ENCODE measurements around the gene SRGAP3.

DNA sequence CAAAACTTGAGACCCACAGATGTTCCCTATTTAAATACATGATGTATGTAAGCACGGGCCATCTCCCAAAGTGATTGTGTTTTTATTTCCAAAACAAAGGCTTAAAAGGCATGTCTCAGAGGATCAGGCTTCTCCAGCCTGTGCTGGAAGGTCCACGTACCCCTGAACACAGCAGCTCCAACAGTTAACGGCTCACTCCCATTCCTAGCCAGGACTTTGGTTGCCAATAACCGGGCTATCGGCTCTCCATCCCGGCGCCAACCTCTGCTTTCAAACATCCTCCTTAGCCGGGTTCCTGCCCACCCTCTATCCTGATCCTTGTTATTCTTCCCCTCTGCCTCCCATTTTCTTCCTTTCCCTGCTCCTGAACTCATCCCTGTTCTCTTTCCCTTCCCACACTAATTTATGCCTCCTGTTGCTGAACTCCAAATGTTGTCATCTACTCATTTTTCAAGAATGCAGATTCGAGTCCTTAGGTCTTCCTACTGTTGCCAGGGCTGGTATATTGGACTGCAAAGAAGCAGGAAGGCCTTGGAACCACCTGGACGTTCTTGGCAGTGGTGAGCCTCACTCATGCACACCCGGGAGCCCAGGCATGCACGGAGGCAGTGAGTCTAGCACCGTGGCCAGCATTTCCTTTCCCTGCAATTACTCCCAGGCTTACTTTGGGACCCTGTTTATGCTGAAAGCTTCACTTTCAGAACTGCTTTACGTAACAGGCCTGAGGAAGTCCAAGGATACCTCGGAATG lies 157.8 kb downstream of the SRGAP3 start:
- no peak for TF ChIP-seq CTCF (IDR thresholded peaks at IDR 0.05)
- TF ChIP-seq POLR2AphosphoS5 (IDR thresholded peaks at IDR 0.05) = no peak
